ENCODE data around the gene ANKRD39. TPM values are rescaled to one million over a fixed set of nuclear protein-coding genes. Genes with fewer than 3 reads are reported as not detected.

ANKRD39 gene
- total and polyA plus RNA-seq, 9 of the 15 experiments (the other 6 are each of a cell fraction or from before 2014, with no cell fraction given), result 8.2 to 33.1 (median 23.8) TPM

- no TSS peak for BruUV-seq (replicated peaks)
- TF ChIP-seq, protein P1, sequence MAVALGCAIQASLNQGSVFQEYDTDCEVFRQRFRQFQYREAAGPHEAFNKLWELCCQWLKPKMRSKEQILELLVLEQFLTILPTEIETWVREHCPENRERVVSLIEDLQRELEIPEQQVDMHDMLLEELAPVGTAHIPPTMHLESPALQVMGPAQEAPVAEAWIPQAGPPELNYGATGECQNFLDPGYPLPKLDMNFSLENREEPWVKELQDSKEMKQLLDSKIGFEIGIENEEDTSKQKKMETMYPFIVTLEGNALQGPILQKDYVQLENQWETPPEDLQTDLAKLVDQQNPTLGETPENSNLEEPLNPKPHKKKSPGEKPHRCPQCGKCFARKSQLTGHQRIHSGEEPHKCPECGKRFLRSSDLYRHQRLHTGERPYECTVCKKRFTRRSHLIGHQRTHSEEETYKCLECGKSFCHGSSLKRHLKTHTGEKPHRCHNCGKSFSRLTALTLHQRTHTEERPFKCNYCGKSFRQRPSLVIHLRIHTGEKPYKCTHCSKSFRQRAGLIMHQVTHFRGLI (CRISPR knock-in tag; IDR thresholded peaks at IDR 0.05), result no peak
- no peak for TF ChIP-seq SIN3A (IDR thresholded peaks at IDR 0.05; ENCODE audit: borderline replicate concordance in 2 of 2, control insufficient read depth in 1 of 2, low read depth in 2 of 2, low read length in 2 of 2)
- 0 out of 2 replicates have a peak, but pooled peaks have one; percentile 32 for TF ChIP-seq RBFOX2 (IDR thresholded peaks at IDR 0.05; ENCODE audit: low read depth, low read length)
- peak; percentile 65 for TF ChIP-seq ZNF77 (CRISPR knock-in tag; IDR thresholded peaks at IDR 0.05)
- TF ChIP-seq PRDM10 (IDR thresholded peaks at IDR 0.05; ENCODE audit: partially characterized antibody), result no peak
- TF ChIP-seq CREB3 (tag; conservative IDR thresholded peaks at IDR 0.05; ENCODE audit: low read depth), result no peak
- TF ChIP-seq ARID2 (IDR thresholded peaks at IDR 0.05), result no peak
- TF ChIP-seq ZBTB33 (CRISPR knock-in tag; IDR thresholded peaks at IDR 0.05), result peak; percentile 14; the same call in 1 of the 2 replicates
Measured at GRCh38 chr2:96885432-96886347, 27.9 kb upstream of the ANKRD39 start.

More at GRCh38 chr2:96885432-96886347, 27.9 kb upstream of the ANKRD39 start:
- Histone ChIP-seq H3K79me2 (ENCODE audit: control insufficient read depth, insufficient read depth, low read length) (peaks cover 63% of the 10 kb centered on the region), H3K4me2 (ENCODE audit: insufficient read depth, low read length) (no peak overlapping the region), H2AFZ (ENCODE audit: low read depth, low read length) (no peak overlapping the region), H3K4me1 (replicated peaks in 1 of 2; ENCODE audit: control insufficient read depth in 2 of 2, insufficient read depth in 2 of 2, low read length in 2 of 2) (peaks cover 40 to 86% of the 10 kb centered on the region in 2 experiments; a peak in 4 of 5 replicates), H3K36me3 (ENCODE audit: control insufficient read depth, insufficient read depth, low read length) (peaks cover 84% of the 10 kb centered on the region), H3K27ac (ENCODE audit: extremely low read depth, low read depth, low read length) (peak overlapping the region; percentile 43; the same call in 2 of the 3 replicates), H3K9me3 (replicated peaks; ENCODE audit: control insufficient read depth, insufficient read depth, low read depth, low read length) (no peaks in the 10 kb centered on the region), H3K9me1 (ENCODE audit: control insufficient read depth, insufficient read depth, low read length) (no peaks in the 10 kb centered on the region), H3K27me3 (ENCODE audit: control insufficient read depth in 2 of 2, insufficient read depth in 2 of 2, low read length in 2 of 2) (no peaks in the 10 kb centered on the region; a peak in 1 of 5 replicates), H3K4me3 (no peak overlapping the region), H4K20me1 (replicated peaks; ENCODE audit: control insufficient read depth, insufficient read depth, low read length) (peaks cover 3% of the 10 kb centered on the region; the same call in 1 of the 2 replicates), H3K9ac (ENCODE audit: insufficient read depth in 1 of 2, low read depth in 2 of 2, low read length in 2 of 2) (peak overlapping the region in 1 of 2 experiments; percentile 79; a peak in 2 of 4 replicates)
- POLR2A ChIA-PET, result interaction anchor here (0.7 to 6.6 kb wide), 5 partner anchors 9 to 64 kb away, joined by 3 to 73 read pairs (median 6); no protein-coding TSS in a partner anchor
- ATAC-seq (no peak), FAIRE-seq (no peak), DNase-seq (ENCODE audit: extremely low read depth in 1 of 4, low spot score in 3 of 4) (no peak)
- CTCF ChIA-PET (ENCODE audit: low intra/inter-chr PET ratio), result no interaction called here
- WGBS (ENCODE audit: insufficient coverage, low coverage, missing lambda C conversion rate), result 92% methylated on average over 22 of the region's 23 CpGs
- in situ Hi-C loops (cut with MboI) (no loop called here), intact Hi-C loops (cut with micrococcal nuclease) (no loop called here)

Data from K562 (cell line).